ENCODE measurements around the gene SAFB2.

Gene SAFB2

DNA sequence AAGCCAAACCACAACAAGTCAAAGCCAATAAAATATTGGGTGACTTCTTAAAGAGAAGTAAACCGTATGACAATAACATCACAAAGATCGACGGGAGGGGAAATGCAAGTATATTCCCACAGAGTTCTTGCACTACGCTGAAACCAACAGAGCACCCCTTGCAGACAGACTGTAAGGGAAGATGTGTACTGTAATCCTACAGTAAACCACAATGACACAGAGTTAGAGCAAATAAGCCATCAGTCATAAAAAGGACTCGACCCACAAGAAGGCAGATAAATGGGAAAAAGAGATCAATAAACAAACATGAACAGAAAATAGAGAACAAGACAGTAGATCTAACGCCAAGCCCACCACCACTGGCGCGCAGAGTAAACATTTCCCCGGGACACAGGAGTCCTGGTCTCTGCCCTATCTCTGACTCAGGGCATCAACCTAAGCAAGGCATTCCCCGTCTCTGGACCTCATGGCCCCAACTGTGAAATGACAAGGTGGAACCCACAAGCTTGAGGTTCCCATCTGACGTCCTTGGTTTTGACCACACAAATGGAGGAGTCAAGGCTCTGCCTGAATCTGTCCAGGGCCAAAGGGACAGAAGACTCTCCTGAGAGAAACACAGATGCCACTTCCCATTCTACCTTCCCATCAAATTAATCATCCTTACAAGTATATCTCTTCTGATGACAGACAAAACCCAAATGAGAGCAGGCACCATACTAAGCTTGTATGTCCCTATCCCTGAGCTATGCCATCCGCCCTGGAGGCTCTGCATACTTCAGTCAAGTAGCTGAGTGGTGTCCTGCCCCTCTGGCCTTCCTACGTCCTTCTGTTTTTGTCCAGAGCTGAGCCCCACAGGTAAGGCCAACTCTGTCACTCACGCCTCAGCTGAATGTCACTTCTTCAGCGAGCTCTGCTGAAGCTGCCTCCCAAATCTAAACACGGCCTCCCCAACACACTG is 15.0 kb downstream of the SAFB2 start:
- DNase-seq, result no peak

DNA sequence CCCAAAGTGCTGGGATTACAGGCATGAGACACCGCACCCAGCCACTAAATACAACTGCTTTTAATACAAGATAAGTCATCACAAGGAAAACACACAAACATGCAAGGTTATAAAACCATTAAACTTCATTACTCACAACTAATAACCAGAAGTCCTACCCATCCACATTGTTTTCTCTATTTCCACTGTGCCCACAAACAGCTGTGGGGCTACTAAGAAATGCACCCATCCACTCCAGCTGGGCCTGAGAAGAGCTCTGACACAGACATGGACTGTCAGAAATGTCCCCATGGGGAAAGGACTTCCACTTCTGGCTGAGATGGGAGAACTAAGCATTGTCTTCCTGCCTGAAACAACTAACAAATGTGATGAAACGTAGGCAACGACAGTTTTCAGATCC is 17.2 kb downstream of the SAFB2 start:
- no peak for DNase-seq

DNA sequence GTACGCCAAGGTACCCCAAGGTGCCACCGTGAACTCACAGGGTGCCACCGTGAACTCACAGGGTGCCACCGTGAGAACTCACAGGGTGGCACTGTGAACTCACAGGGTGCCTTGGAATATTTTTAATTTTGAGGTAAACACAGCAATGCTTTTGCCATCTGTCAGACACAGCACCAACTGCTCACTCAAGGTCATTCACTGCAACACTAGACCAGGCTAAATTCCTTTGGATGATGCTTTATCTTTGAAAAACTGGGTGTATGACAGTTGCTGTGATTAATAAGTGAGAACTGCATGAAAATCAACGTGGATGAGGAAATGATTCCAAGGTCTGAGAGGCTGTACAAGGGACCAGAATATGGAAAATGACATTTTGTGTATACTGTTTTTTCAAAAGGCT is 18.9 kb downstream of the SAFB2 start:
- no peak for DNase-seq

DNA sequence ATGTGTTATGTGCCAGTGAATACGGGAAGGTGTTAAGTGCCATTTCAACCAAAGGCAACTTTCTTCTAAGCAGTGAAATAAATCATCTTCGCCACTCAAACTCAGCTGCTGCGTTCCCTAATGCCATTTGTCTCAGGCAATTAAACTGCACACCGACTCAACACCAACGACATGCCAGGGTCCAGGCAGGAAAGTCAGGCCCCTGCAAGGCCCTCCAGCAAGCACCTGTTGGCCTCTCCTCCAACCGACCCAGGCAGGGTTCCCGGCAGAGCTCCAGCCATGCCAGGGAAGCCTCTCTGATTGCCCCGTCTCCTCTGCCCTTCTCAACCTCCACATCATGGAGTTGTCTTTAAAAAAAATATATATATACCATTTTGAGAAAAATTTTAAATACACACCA is 21.8 kb downstream of the SAFB2 start:
- no peak for DNase-seq

DNA sequence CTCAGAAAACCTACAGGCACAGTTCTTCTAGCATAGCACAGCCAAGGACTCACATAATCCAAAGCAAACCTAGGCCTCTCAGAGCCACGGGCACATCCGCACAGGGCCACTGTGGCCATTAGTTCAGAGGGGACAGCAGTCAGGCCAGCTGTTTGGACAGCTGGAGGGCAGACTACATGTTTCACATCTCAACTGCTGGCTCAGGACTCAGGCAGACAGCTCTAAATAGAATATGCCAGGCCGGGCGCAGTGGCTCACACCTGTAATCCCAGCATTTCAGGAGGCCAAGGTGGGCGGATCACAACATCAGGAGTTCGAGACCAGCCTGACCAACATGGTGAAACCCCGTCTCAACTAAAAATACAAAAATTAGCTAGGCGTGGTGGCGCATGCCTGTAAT is 26.8 kb downstream of the SAFB2 start:
- no peak for DNase-seq

DNA sequence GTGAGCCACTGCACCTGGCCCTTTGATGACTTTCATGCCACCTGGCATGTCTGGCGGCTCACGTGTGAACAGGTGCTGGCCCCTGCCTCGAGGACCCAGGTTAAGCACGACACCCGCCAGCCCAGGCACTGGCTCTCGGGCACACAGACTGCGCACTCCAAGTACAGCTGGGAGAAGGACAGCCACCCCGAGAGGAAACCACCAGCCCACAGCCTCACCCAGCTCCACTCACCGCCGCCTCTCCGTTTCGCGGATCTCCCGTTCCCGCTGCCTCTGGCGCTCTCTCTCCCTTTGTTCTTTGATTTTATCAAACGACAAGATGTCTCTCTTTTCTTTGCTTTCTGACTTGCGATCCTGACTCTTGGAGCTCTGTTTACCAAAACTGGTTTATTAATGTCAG is 27.4 kb downstream of the SAFB2 start:
- no peak for DNase-seq

DNA sequence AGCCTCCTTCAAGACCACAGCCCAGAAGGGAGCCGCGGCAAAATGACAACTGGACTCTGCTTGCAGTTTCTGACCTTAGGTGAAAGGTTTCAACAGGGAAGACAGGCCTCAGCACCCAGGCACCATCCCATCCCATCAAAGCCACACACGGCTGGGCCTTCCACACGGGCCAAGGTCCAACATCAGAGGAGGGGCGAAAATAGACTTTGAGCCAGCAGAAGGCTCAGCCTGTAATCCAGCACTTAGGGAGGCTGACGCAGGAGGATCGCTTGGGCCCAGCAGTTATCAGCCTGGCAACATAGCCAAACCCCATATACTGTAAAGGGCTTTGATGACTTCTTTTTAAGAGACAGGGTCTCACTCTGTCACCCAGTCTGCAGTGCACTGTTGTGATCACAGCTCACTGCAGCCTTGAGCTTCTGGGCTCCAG is 28.0 kb downstream of the SAFB2 start:
- DNase-seq, result no peak

DNA sequence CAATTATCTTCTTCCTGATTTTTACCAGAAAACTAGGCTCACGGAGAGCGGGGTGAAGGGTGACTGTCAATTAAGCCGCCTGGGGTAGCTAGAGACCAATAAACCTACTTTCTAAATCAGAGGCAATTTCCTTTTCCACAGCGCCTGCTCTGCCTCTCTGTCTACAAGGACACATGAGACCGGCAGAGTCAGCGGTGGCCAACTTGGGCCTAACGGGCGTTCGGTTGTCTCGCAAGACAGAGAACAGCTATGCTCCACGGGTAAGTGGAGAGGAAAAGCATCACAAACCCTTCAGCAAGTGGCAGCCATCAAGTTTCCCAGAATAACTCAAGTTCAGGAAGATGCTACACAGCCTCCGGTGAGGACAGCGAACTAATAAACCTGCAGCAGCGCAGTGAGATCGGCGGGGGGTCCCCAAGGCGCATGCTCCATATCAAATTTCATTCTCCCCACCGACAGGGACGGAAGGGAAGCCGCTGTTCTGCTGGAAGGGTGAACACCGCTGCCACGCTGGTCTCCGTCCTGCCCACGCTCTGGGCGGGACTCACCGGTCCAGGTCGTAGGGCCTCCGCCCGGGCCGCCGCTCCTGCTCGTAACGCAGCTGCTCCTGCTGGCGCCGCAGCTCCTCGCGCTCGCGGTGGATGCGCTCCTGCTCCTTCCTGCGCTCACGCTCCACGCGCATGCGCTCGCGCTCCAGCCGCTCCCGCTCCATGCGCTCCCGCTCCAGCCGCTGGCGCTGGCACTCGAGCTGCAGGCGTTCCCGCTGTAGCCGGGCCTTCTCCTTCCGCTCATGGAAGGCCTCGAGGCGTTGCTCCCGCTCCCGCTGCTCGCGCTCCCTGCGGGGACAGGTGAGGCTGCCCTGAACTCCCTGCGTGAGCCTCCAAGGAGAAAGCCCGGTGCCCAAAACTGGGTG is 29.0 kb downstream of the SAFB2 start:
- DNase-seq, result no peak

DNA sequence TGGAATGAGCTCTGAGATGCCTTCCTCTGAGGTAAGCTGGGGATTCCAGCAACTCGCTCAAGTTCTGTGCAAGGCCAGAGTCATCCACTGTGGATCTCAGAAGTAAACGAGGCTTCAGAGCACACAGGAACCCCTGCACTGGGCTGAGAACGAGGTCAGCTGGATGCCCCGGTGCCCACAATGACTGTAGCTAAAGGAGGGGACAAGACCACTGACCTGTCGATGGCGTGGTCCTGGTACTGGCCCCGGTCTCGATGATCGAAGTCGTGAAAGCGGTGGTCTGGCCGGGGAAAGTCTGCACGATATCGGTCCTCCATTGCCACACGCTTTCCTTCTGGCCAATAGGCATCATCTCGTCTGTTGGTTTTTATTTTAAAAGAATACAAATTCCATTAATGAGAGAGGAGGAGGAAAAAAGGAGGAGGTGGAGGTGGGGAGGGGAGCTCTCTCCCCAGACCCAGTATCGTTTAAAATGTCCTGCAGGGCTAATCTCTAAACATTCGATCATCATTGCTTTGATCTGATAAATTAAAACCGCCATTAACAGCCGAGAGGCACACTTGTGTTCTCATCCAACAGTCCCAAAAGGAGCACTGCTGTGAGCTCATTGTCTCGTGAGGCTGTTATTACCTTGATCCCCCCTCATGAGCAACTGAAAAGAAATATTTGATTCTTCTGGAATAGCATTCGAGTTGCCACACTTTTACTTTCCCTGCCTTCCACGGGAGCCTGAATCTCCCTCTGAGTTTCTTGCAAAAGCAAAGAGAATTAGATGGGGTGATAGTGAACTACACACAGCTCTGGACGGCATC is 29.8 kb downstream of the SAFB2 start:
- no peak for DNase-seq

DNA sequence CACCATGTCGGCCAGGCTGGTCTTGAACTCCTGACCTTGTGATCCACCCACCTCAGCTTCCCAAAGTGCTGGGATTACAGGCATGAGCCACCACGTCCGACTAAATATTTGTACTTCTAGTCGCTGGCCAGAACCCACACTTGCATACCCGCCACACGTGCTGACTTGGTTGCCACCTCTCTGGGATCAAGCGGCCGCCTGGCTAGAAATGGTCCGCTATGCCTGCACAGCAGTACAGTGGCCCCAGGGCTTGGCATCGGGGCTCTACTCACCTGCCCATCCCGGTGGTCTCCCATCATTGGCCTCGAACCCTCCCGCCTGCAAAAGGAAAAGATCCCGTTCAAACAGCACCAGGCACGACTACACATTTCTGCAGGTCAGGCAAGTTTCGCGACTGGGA is 31.1 kb downstream of the SAFB2 start:
- no peak for DNase-seq

DNA sequence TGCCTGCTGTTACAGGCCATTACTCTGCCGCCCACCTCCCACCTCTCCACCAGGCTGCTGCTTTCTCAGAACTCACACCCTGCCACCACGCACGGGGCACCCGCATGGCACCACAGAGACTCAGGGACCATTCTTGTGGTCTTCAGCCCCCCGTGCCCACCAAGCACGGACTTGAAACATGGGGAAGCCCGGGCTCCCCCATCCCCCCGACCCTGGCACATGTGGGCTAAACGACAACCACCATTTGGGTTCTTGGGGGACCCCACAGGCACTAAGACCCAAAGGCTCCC is 31.8 kb downstream of the SAFB2 start:
- no peak for DNase-seq

DNA sequence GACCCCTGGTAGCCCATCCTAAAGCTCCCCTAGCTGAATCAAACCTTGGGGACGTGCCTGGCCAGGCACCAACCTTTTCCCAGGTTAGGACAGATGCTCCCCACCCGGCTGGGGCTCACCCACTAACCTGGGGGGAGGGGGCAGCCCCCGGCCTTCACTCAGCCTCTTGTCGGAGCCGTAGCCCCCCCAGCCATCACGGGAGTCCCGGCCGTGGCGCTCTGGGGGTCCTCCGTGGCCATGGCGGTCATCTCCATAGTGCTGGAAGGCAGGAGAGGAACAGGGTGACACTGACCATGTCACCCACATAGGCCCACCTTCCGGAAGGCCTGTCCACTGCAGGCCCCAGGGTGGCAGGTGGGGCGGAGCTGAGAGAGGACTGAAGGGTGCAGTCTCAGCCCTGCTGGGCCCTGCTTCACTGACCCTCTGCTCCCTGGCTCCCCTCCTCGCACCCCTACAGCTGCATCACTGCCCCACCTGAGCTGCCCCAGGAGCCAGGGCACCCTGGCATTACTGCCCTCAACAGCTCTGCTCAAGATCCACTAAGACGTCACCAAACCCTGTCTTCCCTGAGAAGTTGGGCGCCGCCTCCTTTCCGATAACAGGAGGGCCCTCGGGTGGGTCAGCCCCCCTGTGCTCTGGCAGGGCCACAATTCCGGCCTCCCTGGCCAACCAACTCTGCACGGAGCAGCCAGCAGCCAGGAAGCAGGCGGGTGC is 32.3 kb downstream of the SAFB2 start:
- DNase-seq, result no peak

DNA sequence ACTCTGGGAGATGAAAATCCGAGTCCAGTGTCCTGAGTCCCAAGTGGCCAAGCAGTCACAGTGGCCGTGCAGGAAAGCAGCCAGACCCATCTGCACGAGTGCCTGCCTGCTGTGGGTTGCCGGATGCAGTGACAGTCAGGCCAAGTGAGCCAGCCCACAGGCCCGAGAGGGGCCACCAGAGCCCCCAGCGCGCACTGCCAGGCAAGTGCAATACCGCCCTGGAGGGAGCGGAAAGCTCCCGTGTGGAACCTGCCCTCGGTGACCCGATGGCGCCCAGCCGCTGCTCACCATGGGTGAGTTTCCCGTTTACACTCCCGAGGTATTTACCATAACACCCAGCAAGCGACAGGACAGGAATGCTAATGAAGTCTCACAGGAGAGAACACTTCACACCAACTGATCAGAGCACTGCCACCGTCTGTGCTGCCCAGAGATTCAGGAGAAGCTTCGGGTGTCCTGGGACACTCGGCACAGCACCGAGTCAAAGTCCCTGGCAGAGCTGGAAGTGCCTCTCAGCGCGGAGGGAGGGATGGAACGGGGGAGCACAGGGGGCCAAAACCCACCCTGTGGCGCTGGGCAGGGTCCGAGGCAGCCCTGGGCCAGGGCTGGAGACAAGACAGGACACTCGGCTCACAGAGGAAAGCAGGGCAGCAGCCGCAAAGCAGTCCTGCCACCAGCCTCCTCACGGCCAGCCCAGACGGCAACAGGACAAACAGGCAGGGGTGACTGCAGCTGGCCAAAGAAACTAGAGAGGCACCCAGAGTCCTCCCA is 33.5 kb downstream of the SAFB2 start:
- DNase-seq, result no peak

DNA sequence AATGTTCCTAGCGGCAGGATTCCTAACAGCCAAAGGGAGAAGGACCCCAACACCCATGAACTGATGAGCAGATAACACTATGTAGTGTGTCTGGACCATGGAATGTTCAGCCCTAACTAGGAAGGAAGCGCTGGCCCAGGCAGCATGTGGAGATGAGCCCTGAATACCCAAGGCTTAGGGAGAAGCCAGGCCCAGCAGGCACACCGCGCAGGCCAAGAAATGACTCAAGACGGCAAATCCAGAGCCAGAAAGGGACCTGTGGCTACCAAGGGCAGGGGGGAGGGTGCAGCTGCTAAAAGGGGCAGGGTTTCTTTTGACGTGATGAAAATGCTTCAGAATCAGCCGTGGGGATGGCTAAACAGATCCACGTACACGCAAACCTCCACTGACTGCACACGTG is 34.1 kb downstream of the SAFB2 start:
- DNase-seq, result no peak

DNA sequence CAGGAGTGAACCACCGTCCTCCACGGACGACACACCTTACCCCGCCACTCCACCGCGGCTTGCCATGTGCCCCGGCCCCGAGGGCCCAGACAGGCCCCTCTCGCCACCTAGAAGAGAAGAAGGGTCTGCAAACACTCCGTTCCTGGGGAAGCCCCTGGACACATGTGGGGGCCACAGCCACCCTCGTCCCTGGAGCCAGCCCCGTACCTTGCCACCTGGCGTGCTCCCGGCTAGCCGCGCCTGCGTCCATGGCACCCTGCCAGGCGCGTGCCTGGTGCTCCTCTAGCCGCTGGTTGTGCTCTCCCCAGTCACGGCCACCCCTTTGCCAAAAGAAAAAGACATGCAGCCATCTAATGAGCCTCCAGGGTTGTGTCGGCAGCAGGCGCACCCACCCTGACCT is 34.9 kb downstream of the SAFB2 start:
- no peak for DNase-seq

DNA sequence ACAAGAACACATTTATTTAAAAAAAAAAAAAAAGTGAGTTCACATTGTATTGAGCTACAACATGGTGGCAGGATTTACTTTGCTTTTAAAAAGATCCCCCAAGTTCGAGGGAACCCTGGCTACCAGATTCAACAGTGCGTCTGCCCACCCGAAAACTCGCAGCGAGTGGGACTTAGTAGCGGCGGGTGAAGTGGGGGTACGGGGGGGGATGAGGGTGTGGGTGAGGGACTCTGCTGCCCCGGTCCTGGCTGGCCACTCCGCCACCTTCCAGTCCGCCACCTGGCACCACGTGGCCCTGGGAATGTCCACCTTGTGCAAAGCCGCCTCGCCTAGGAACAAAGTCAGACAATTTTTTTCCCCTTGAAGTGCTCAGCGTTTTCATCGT is 35.5 kb downstream of the SAFB2 start:
- DNase-seq, result no peak

DNA sequence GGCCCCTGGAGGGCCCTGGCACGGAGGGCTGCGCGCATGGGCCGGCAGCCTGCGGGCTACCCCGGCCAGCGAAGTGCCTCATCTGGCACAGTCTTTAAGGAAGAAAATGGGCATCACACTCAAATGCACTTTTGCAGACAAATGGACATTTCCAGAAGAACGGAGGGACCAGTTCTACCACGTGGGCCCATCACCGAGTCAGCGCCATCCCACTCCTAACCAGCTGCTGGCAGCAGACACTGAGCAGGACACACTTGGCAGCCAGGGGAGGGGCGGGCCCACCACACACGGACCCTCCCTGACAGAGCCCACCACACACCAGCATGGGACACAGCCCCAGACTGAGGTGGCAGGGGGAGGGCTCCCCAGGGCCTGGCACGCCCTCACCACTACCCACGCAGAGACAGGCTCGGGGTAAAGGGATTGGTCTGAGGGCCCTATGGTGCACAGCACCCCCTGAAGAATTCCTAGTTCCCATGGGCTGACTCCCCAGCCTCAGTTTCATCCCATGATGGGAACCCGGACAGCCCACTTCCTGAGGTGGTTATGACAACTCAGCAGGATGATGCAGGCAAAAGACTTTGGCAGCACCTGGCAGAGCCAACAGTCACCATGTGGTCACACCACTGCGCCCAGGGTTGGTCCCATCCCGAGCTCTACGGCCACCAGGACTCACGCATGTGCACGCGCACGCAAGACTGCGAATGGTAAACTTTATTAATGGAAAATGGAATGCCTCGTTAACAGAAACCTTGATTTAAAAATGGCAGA is 36.1 kb downstream of the SAFB2 start:
- no peak for DNase-seq

DNA sequence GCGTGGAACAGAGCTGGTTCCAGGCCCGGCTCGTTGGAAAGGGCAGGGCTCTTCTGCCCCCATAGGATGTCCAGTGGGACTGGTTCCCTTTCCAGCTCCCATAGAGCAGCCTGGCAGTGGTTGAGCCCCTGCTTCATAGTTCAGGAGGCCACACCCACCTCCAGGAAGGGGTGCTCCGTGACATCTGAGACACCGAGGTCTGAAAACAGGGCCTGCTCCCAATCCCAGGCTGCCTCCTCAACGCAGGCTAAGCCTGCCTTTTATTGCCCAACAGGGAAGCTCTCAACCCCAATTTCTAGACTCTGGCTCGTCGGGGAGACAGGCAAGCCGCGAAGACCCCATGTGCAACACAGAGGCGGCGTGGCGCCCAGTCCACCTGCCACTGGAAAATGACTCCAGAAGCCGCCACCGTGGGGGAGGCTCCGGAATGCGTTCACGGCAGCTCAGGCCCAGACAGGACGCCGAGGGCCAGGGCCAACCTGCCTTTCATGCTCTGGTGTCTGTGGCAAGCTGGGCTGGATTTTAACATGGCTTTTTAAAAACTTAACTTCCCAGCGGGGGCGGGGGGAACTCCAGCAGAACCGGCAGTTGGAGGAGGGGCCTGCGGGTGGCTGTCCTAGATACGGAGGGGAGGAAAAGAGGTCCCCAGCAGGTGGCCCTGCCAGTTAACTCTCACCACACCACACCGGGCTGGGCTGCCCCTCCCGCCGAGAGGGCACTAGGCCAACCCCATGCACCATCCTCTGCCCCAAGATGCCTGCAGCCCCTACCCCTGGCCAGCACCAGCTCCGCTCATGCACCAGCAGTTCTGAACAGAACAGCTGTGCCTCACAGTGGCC is 36.9 kb downstream of the SAFB2 start:
- peak in 3 of 4 experiments; percentile 21 to 56 (median 34) for DNase-seq

DNA sequence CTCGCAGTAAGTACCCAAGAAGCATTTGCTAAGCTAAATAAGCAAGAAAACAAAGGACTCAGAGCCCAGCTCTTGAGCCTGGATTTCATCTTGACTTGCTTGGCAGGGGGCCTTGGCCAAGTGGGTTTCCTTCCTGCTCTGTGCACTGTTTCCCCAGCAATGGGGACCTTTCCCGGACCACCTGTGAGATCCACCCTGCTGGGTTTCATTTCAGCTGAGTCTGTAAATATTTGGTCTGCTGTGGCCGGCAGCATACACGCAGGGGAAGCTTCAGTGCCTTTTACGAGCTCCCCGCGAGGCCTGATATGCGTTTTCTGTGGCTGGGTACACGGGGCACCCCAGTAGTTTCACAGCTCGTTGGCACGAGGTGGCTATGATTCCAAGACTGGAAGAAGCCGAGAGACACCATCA is 42.4 kb downstream of the SAFB2 start:
- DNase-seq, result no peak

DNA sequence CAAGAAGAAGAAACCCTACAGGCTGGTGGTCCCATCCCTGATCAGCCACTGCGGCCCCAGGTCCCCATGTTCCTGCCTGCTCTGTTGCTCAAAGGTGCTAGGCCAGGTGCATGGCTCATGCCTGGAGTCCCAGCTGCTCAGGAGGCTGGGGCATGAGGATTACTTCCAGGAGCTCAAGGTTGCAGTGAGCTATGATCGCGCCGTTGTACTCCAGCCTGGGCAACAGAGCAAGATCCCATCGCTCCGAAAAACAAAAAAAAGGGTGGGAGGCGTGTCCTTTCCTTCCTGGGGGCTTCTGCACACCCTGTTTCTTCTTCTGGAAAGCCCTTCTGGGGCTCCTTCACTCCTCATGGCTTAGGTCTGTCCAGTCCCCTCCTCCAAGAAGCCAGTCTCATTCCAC is 42.9 kb downstream of the SAFB2 start:
- no peak for DNase-seq

Data from suppressor macrophage (primary cell).